ENCODE data around the gene GDI1.

The GDI1 gene

GRCh38 chrX:154469880-154470279 is 32.9 kb downstream of the GDI1 start:
- no peak for DNase-seq (ENCODE audit: insufficient read length)
- no peak for FAIRE-seq
- no peak for TF ChIP-seq TAF1 (IDR thresholded peaks at IDR 0.05; ENCODE audit: borderline replicate concordance, low read depth, low read length)
- TF ChIP-seq POLR2A (IDR thresholded peaks at IDR 0.05; ENCODE audit: low read depth, low read length) = no peak
- TF ChIP-seq POLR2AphosphoS5 (IDR thresholded peaks at IDR 0.05; ENCODE audit: low read depth, low read length) = no peak

- DNase-seq (ENCODE audit: insufficient read length) = no peak
- TF ChIP-seq POLR2A (IDR thresholded peaks at IDR 0.05; ENCODE audit: low read depth, low read length) = no peak
- no peak for TF ChIP-seq POLR2AphosphoS5 (IDR thresholded peaks at IDR 0.05; ENCODE audit: low read depth, low read length)
- no peak for TF ChIP-seq TAF1 (IDR thresholded peaks at IDR 0.05; ENCODE audit: borderline replicate concordance, low read depth, low read length)
- no peak for FAIRE-seq
Observed at GRCh38 chrX:154470434-154470833, 33.5 kb downstream of the GDI1 start.

DNA sequence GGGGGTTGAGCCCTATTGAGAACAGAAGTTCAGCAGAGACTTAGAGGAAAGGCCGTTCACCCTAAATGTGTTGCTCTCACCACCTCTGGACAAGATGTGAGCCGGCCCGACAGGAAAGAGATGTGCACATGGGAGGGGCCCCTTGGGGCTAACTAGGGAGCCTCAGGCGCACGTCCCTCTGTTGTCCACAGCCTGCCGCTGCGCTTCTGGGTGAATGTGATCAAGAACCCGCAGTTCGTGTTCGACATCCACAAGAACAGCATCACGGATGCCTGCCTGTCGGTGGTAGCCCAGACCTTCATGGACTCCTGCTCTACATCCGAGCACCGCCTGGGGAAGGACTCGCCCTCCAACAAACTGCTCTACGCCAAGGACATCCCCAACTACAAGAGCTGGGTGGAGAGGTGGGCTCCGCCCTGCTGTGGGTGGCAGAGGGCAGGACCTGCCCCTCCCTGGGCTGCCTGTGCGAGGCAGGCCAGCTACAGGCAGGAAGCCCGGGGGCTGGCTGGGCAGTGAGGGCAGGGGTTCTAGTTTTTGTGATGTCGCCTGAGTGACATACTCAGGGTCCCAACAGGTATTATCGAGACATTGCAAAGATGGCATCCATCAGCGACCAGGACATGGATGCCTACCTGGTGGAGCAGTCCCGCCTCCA is 34.1 kb downstream of the GDI1 start:
- no peak for TF ChIP-seq TAF1 (IDR thresholded peaks at IDR 0.05; ENCODE audit: borderline replicate concordance, low read depth, low read length)
- TF ChIP-seq POLR2A (IDR thresholded peaks at IDR 0.05; ENCODE audit: low read depth, low read length) = no peak
- TF ChIP-seq POLR2AphosphoS5 (IDR thresholded peaks at IDR 0.05; ENCODE audit: low read depth, low read length) = no peak
- no peak for DNase-seq (ENCODE audit: insufficient read length)
- no peak for FAIRE-seq

- TF ChIP-seq TAF1 (IDR thresholded peaks at IDR 0.05; ENCODE audit: borderline replicate concordance, low read depth, low read length) = no peak
- no peak for TF ChIP-seq POLR2A (IDR thresholded peaks at IDR 0.05; ENCODE audit: low read depth, low read length)
- no peak for TF ChIP-seq POLR2AphosphoS5 (IDR thresholded peaks at IDR 0.05; ENCODE audit: low read depth, low read length)
- DNase-seq (ENCODE audit: insufficient read length) (no peak), FAIRE-seq (no peak)
Observed at GRCh38 chrX:154471839-154472684, 35.1 kb downstream of the GDI1 start.

DNA sequence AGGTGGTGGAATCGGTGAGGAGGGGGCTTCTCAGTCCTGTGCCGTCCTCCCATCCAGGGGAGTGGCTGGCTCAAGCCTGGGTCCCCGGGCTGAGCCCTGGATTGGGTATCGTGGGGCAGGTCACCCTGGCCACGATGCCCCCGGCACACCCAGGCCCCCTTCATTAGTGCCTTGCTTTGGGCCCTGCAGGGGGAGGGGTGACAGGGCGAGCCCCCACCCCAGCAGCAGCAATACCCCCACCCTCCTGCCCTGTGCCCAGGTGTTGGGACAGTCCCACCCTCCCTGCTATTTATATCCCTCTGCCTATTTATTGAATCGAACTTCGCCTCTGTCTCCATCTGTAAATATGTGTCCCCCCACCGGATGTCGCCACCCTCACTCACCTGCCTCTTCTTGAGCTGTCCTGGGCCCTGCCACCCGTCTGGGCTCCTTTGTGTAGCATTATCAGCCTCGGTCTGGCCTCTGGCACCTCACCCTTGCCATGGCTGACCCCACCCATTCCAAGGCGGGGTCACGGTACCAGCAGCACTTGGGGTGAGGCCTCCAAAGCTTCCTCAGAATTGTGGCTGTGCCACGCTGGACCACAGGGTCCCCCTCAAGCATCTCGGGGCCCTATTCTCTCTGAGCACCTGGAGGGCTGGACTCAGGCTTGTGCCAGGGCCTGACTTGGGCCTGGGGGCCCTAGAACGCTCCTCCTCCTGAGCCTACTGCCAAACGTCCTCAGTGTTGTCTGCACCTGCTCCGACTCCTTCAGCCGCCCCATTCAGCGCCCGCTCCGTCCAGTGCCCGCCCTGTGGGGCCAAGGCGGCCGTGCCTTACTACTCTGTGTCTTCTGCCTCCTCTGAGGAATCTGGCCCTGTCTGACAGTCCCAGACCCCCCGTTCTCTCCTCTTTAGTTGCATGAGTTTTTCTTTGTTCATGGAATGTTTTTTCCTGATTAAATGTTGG is 36.0 kb downstream of the GDI1 start:
- TF ChIP-seq TAF1 (IDR thresholded peaks at IDR 0.05; ENCODE audit: borderline replicate concordance, low read depth, low read length) (no peak), POLR2AphosphoS5 (IDR thresholded peaks at IDR 0.05; ENCODE audit: low read depth, low read length) (no peak), POLR2A (IDR thresholded peaks at IDR 0.05; ENCODE audit: low read depth, low read length) (no peak)
- FAIRE-seq = no peak
- no peak for DNase-seq (ENCODE audit: insufficient read length)

DNA sequence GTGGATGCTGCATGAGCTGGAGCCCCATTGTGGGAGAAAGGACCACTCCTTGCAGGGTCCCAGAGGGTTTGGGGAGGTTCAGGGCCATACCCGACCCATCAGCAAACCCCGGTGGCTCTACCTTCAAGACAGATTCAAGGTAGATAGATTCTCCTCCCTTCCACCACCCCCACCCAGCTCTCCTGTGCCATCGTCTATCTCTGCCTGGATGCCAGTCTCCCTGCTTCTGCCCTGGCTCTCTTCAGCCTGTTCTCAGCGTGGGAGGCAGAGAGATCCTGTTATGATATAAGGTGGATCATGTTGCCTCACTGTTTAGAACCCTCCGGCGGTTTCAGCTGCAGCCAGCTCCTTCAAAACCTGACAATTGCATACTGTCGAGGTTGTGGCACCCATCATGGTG is 36.7 kb downstream of the GDI1 start:
- no peak for TF ChIP-seq POLR2AphosphoS5 (IDR thresholded peaks at IDR 0.05; ENCODE audit: low read depth, low read length)
- FAIRE-seq (no peak), DNase-seq (ENCODE audit: insufficient read length) (no peak)

- TF ChIP-seq POLR2AphosphoS5 (IDR thresholded peaks at IDR 0.05; ENCODE audit: low read depth, low read length) (no peak), TAF1 (IDR thresholded peaks at IDR 0.05; ENCODE audit: borderline replicate concordance, low read depth, low read length) (no peak), POLR2A (IDR thresholded peaks at IDR 0.05; ENCODE audit: low read depth, low read length) (no peak)
- DNase-seq (ENCODE audit: insufficient read length) (no peak), FAIRE-seq (no peak)
Observed at GRCh38 chrX:154476821-154477220, 39.9 kb downstream of the GDI1 start.

DNA sequence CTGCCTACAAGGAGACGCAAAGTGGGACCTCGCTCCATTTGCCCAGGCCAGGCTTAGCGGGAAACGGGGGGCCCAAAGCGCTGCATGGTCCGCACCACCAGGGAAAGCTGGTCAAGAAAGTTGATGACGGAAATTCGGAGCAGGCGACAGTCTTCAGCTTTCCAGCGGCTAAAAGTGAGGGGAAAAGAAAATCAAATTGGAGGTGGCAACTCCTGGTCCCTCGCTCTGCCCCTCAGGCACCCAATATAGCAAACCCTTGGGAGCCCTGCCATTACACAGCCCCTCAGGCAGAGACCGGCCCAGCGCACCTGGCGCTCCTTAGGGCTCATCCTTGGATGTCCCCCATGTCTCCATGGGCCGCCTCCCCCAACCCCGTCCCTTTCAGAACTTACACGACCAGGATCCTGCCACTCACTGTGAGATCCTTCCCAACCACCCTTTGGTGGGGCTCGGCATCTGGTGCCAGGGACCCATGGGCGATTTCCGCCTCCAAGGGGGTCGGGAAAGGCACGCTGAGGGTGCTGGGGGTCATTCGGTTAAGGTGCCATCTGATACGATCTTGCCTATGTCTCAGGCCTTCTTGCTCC is 41.0 kb downstream of the GDI1 start:
- no peak for TF ChIP-seq TAF1 (IDR thresholded peaks at IDR 0.05; ENCODE audit: borderline replicate concordance, low read depth, low read length)
- TF ChIP-seq POLR2A (IDR thresholded peaks at IDR 0.05; ENCODE audit: low read depth, low read length) = no peak
- TF ChIP-seq POLR2AphosphoS5 (IDR thresholded peaks at IDR 0.05; ENCODE audit: low read depth, low read length) = no peak
- DNase-seq (ENCODE audit: insufficient read length) = no peak
- FAIRE-seq = peak; percentile 67

DNA sequence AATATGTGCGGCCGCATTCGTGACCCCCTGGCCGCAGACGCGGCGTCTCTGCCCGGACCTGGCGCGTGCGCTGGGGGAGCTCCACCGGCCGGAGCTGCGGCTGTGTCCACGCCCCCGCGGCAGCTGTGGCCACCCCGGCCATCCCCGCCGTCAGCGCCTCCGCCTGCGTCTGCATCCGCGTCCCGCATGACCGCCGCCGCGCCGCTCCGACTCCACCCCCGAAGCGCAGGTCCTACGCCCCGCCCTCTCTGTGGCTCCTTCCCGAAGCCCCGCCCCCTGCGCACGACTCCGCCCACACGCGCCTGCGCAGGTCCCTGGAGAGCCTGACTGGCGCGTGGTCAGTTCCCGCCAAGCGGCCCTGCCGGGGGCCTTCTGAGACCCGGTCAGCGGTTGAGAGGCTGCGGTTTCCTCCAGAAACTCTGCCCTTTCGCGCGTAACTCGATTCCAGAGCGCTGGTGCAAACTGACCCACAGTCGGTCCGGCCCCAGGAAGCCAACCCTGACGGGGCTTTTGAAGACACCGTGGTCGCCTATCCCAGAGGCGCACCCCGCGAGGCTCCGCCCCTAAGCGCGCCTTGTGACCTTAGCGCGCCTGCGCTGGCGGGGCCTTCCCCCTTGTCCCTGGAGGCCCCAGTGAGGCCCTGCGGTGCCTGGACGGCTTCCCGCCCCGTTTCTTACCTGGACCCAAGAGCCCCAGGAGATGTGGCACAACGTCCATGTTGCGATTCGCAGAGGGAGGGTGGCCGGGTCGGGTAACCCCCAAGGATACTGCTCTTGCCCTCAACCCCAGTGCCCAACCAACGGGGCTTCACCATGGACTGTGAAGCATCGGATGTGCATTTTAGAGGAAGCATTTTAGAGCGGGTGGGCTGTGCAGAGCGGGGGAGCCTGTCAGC is 42.0 kb downstream of the GDI1 start, which contains the start of gene LAGE3:
LAGE3 (minus strand) TSS at position 554 of the 895 bp plus-strand sequence; CDS start at position 188, 366 bp downstream.
- TF ChIP-seq POLR2A (IDR thresholded peaks at IDR 0.05; ENCODE audit: low read depth, low read length) (peak; percentile 63; the same call in 1 of the 2 replicates), TAF1 (IDR thresholded peaks at IDR 0.05; ENCODE audit: borderline replicate concordance, low read depth, low read length) (no peak), POLR2AphosphoS5 (IDR thresholded peaks at IDR 0.05; ENCODE audit: low read depth, low read length) (no peak)
- FAIRE-seq (peak; percentile 93), DNase-seq (ENCODE audit: insufficient read length) (peak; percentile 92)

- TF ChIP-seq POLR2AphosphoS5 (IDR thresholded peaks at IDR 0.05; ENCODE audit: low read depth, low read length) (no peak), POLR2A (IDR thresholded peaks at IDR 0.05; ENCODE audit: low read depth, low read length) (no peak), TAF1 (IDR thresholded peaks at IDR 0.05; ENCODE audit: borderline replicate concordance, low read depth, low read length) (no peak)
- DNase-seq (ENCODE audit: insufficient read length) = no peak
Observed at GRCh38 chrX:154481195-154481594, 44.2 kb downstream of the GDI1 start.

More at GRCh38 chrX:154481195-154481594, 44.2 kb downstream of the GDI1 start:
- FAIRE-seq = no peak
